ENCODE data around the gene CD37.
"Not testable (repeated sequence)": the region's sequence is repeated elsewhere in the genome, so short reads cannot be mapped to it uniquely, and the experiment has no call there.

CD37 gene

GRCh38 chr19:49331187-49331586, 4.0 kb upstream of the CD37 start:
- DNase-seq (ENCODE audit: low read depth), result not testable (repeated sequence)

- DNase-seq (ENCODE audit: low read depth), result no peak
Observed at GRCh38 chr19:49331616-49332055, 3.6 kb upstream of the CD37 start.

GRCh38 chr19:49332691-49333417, 2.4 kb upstream of the CD37 start:
- DNase-seq (ENCODE audit: low read depth), result not testable (repeated sequence)

- DNase-seq (ENCODE audit: low read depth), result no peak
Observed at GRCh38 chr19:49333418-49333805, 1.8 kb upstream of the CD37 start.

GRCh38 chr19:49333811-49334288, 1.4 kb upstream of the CD37 start:
- peak; percentile 50 for DNase-seq (ENCODE audit: low read depth)

GRCh38 chr19:49335784-49336481, 727 bp downstream of the CD37 start:
- DNase-seq (ENCODE audit: low read depth), result no peak

GRCh38 chr19:49336482-49337266, 1.5 kb downstream of the CD37 start:
- no peak for DNase-seq (ENCODE audit: low read depth)

GRCh38 chr19:49337267-49338022, 2.2 kb downstream of the CD37 start:
- DNase-seq (ENCODE audit: low read depth), result no peak

- DNase-seq (ENCODE audit: low read depth), result no peak
Observed at GRCh38 chr19:49338023-49338677, 2.9 kb downstream of the CD37 start.

GRCh38 chr19:49338691-49339300, 3.6 kb downstream of the CD37 start:
- DNase-seq (ENCODE audit: low read depth), result no peak

- no peak for DNase-seq (ENCODE audit: low read depth)
Observed at GRCh38 chr19:49339301-49340068, 4.3 kb downstream of the CD37 start.

- no peak for DNase-seq (ENCODE audit: low read depth)
Observed at GRCh38 chr19:49340069-49340864, 5.1 kb downstream of the CD37 start.

GRCh38 chr19:49340865-49341718, 5.9 kb downstream of the CD37 start:
- DNase-seq (ENCODE audit: low read depth), result no peak

- no peak for DNase-seq (ENCODE audit: low read depth)
Observed at GRCh38 chr19:49342291-49342721, 7.1 kb downstream of the CD37 start.

- no peak for DNase-seq (ENCODE audit: low read depth)
Observed at GRCh38 chr19:49343123-49343522, 7.9 kb downstream of the CD37 start.

- DNase-seq (ENCODE audit: low read depth), result no peak
Observed at GRCh38 chr19:49344505-49345423, 9.6 kb downstream of the CD37 start.

GRCh38 chr19:49347191-49347590, 12.0 kb downstream of the CD37 start:
- no peak for DNase-seq (ENCODE audit: low read depth)

All from activated gamma-delta T cell treated with anti-CD3 and anti-CD28 coated beads, Interleukin-2, amount 50 U/mL, for 16 hours (primary cell).